Hepatic stellate cell (primary cell): ENCODE data around the gene HCFC2.
A peak's percentile ranks its signal among the peaks of the same experiment; 100 is the strongest.
"Not testable (repeated sequence)": the region's sequence is repeated elsewhere in the genome, so short reads cannot be mapped to it uniquely, and the experiment has no call there.

Experiments used
- DNase-seq: peaks from one replicate; pipeline ENCODE4 v3.0.0; 2011; ENCODE audit warnings: low spot score

Gene HCFC2

DNA sequence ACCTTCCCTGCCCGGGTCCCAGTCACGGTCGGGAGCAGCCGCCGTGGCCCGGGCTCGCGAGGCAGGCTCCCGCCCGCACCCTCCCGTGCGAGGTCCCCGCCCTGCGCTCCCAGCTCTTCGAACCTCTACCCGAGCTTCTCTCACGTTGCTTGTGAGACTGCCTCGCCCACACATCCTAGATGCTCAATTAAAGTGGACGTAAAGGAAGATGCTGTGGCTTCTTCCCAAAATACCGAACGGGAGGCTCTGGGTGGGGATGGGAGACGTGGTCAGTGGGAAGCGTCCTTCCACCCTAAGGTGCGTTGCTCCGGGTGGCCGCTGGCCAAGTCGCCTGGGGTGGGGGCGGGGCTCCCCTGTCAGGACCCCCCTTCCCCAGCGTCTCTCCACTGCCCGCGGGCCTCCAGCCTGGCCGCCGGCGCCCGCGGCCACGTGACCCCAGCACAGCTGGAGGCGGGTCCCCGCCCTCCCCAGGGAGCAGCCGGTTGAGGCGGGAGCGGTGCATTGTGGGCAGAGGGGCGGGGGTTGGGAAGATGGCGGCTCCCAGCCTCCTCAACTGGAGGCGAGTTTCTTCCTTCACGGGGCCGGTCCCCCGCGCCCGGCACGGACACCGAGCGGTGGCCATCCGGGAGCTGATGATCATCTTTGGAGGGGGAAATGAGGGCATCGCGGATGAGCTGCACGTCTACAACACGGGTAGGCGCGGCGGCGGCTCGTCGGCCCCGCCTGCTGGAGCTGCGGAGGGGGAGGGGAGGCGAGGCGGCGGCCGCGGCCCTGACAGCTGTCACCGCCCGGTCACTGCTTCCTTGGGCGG lies at the start of gene HCFC2:
HCFC2 (plus strand) TSS at position 501 of the 811 bp plus-strand sequence; CDS start at position 531, 30 bp downstream.
- DNase-seq, result peak; percentile 96

DNA sequence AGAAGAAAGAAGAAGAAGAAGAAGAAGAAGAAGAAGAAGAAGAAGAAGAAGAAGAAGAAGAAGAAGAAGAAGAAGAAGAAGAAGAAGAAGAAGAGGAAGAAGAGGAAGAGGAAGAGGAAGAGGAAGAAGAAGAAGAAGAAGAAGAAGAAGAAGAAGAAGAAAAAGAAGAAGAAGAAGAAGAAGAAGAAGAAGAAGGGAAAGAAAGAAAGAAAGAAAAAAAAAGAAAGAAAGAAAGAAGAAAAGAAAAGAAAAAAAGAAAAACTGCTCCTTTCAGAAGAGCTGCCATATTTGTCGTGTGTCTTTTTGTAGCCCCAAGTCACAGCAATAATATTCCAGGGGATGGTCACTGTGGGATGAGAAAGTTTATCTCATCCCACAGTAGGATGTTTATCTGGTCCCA lies 42.5 kb upstream of the HCFC2 start:
- DNase-seq, result not testable (repeated sequence)

DNA sequence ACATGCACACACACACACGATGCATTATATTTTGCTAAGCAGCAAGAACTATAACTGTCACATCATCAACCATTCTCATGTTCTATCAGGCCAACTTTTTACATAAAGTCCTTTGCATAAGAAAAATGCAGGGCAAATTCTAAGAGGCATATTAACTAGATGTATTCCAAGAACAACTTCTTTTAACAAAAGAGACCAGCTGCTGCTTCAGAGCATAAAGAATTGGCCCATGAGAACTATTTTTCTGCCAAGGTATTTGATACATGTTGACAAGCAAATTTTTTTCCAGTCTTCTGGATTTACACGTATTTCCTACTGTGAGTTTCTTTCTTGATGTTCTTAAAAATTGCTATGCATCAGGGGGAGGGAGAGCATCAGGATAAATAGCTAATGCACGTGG lies 41.5 kb upstream of the HCFC2 start:
- DNase-seq, result no peak

DNA sequence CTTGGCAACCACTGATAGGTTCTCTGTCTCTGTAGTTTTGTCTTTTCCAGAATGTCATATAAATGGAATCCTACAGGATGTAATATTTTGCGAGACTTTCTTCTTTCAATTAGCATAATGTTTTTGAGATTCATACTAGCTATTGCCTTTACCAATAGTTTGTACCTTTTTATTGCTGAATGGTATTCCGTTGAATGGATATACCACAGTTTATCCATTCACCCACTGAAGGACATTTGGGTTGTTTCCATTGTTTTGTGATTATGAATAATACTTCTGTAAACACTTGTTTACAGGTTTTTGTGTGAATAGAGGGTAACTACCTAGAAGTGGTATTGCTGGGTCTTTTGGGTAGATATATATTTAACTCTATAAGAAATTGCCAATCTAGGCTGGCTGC lies 40.6 kb upstream of the HCFC2 start:
- DNase-seq, result no peak

GRCh38 chr12:104024348-104024747 lies 40.0 kb upstream of the HCFC2 start:
- DNase-seq, result no peak

- no peak for DNase-seq
Measured at GRCh38 chr12:104025771-104026170, 38.6 kb upstream of the HCFC2 start.

- DNase-seq, result no peak
Measured at GRCh38 chr12:104026841-104027599, 37.3 kb upstream of the HCFC2 start.

DNA sequence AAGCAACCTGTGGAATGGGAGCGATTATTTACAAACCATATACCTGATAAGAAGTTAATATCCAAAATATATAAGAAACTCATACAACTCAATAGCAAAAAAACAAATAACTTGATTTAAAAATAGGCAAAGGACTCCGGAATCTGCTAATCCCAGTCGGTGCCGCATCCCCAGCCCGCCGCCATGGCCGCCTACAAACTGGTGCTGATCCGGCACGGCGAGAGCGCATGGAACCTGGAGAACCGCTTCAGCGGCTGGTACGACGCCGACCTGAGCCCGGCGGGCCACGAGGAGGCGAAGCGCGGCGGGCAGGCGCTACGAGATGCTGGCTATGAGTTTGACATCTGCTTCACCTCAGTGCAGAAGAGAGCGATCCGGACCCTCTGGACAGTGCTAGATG lies 33.7 kb upstream of the HCFC2 start:
- not testable (repeated sequence) for DNase-seq

DNA sequence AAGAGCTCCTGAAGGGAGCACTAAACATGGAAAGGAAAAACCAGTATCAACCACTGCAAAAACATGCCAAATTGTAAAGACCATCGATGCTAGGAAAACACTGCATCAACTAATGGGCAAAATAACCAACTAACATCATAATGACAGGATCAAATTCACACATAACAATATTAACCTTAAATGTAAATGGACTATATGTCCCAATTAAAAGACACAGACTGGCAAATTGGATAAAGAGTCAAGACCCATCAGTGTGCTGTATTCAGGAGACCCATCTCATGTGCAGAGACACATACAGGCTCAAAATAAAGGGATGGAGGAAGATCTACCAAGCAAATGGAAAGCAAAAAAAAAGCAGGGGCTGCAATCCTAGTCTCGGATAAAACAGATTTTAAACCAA lies 28.2 kb upstream of the HCFC2 start:
- DNase-seq, result not testable (repeated sequence)

DNA sequence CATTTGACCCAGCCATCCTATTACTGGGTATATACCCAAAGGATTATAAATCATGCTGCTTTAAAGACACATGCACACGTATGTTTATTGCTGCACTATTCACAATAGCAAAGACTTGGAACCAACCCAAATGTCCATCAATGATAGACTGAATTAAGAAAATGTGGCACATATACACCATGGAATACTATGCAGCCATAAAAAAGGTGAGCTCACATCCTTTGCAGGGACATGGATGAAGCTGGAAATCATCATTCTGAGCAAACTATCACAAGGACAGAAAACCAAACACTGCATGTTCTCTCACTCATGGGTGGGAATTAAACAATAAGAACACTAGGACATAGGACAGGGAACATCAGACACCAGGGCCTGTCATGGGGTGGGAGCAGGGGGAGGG lies 24.6 kb upstream of the HCFC2 start:
- not testable (repeated sequence) for DNase-seq

DNA sequence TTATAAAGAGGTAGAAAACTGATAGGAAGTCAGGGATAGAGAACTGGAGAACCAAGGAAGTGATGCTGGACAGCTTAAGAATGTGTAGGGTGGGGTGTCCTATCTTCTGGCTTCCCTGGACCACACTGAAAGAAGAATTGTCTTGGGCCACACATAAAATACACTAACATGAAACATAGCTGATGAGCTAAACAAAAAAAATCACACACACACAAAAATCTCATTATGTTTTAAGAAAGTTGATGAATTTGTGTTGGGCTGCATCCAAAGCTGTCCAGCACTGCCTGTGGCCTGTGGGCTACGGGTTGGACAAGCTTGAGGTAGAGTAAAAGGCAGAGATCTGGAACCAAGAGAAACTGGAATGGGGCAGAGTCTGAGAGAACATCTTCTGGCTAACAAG lies 21.8 kb upstream of the HCFC2 start:
- no peak for DNase-seq

GRCh38 chr12:104044158-104044557 lies 20.2 kb upstream of the HCFC2 start:
- no peak for DNase-seq

GRCh38 chr12:104046306-104046705 lies 18.0 kb upstream of the HCFC2 start:
- DNase-seq, result no peak

GRCh38 chr12:104048162-104048561 lies 16.2 kb upstream of the HCFC2 start:
- DNase-seq, result no peak

GRCh38 chr12:104048811-104049210 lies 15.5 kb upstream of the HCFC2 start:
- no peak for DNase-seq

DNA sequence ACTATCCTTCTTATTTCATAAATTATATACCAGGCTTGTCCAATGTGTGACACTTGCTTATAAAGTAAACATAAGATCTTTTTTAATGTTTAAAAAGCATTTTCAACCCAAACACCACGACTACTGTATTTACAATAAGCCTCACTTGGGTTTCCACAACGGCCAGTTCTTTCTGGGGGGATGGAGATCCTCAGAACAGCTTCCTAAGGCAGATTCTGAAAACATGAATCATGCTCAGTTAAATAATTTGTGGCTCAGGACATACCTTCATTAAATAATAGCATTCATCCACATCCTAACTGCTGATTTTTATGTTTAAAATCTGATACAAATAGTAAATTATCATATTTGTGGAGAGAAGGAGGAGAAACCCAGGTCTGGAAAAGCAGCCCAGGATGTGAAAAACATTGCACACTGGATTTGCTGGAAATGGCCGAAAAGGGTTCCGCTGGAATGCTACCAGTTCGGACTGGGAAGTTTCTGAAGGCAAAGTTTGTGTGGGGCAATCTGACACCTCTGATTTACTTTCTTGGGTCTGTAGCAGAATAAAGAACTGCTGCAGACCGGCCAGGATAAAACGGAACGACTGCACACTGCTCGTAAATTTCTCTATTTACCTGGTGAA lies 14.9 kb upstream of the HCFC2 start:
- DNase-seq, result peak; percentile 43

GRCh38 chr12:104049903-104050356 lies 14.4 kb upstream of the HCFC2 start, which contains the start of gene GLT8D2:
GLT8D2 (minus strand) TSS chr12:104050187; CDS start chr12:104019648, 30,539 bp downstream.
- peak; percentile 50 for DNase-seq

DNA sequence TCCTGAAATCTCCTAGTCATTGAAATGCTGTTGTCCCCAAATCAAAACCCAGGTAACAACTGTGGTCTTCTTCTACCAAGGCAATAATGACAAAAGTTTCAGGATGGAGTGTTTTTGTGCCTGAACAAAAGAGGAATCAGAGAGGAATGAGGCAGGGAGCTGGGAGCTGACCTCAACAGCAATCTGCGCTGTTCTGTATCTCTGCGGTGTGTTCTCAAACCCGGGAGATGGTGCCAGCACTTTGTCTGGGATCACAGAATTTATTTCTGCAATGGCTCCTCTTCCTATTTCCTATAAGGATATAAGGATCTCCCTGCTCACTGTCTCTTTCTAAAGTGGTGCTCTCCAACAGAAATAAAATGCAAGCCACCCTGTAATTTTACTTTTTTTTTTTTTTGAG lies 13.9 kb upstream of the HCFC2 start:
- DNase-seq, result no peak

DNA sequence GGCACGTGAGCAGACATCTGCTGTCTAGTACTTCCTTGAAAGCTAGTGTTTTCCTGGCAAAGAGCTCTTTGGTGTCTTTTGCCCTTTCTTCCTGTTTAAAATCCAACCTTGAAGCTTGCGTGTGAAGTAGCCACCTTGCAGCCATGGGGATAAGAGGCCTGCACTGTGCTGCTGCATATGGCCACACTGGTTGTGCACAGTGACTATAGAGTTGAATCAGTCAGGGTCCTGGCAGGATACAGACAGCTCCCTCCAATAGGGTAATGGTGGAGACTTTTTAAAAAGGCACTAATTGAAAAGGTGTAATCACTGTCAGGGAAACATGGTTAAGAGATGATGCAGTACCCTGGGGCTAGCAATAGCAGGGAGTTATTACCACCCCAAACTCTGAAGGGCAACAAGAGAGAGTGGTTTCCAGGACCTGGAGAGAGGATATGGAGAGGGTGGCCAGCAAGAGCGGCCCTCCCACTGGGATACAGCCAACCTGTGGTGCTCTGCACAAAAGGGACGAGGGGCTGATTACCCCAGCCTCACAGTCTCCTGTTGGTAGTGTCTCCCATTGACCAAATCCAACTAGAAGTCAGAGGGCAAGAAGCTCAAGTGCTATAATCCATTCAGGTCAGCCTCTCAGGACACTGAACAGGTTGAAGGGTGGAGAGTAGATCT lies 9.5 kb upstream of the HCFC2 start:
- no peak for DNase-seq

GRCh38 chr12:104055686-104056388 lies 8.5 kb upstream of the HCFC2 start:
- DNase-seq, result no peak

DNA sequence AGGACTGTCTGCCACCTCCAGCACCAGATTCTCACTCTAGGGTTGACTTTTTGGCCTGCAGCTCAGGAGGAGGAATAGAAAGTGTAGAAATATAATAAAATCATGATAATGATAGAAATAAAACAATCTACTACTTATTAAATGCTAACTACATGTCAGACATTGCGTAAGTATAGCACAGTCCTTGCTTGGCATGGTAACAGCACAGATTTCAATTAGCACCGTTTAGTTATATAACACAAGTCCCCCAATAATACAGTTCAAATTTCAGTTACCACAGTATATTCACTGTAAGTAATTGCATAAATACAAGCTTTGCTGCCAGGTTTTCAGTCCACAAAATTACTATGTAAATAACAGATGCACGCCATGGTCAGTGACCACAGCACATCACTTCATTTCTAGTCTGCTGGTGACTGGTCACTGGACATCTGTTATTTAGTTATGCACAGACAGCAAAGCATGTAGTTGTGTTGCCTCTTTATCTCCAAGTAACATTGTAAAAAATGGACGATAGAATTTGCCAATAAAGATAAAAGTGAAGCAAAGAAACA lies 7.8 kb upstream of the HCFC2 start:
- DNase-seq, result no peak
